ENCODE results near the gene MOCOS. TPM values are rescaled to one million over a fixed set of nuclear protein-coding genes. Genes with fewer than 3 reads are reported as not detected.
"Not testable (repeated sequence)": the region's sequence is repeated elsewhere in the genome, so short reads cannot be mapped to it uniquely, and the experiment has no call there.

Gene MOCOS
- total RNA-seq, 4 donors from 2014 or later: 1.1 to 6.2 (median 4.1) TPM

- no peak for DNase-seq (ENCODE audit: low spot score in 2 of 2)
- intact Hi-C loops (cut with DNase I; ENCODE audit: low total_unique reads): no loop called here
- no peak overlapping the region for H3K4me3 ChIP-seq (ENCODE audit: low read depth, poor library complexity, severe bottlenecking)
- TF ChIP-seq, protein P1, sequence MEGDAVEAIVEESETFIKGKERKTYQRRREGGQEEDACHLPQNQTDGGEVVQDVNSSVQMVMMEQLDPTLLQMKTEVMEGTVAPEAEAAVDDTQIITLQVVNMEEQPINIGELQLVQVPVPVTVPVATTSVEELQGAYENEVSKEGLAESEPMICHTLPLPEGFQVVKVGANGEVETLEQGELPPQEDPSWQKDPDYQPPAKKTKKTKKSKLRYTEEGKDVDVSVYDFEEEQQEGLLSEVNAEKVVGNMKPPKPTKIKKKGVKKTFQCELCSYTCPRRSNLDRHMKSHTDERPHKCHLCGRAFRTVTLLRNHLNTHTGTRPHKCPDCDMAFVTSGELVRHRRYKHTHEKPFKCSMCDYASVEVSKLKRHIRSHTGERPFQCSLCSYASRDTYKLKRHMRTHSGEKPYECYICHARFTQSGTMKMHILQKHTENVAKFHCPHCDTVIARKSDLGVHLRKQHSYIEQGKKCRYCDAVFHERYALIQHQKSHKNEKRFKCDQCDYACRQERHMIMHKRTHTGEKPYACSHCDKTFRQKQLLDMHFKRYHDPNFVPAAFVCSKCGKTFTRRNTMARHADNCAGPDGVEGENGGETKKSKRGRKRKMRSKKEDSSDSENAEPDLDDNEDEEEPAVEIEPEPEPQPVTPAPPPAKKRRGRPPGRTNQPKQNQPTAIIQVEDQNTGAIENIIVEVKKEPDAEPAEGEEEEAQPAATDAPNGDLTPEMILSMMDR (IDR thresholded peaks at IDR 0.05): no peak
- TF ChIP-seq POLR2A (IDR thresholded peaks at IDR 0.05): no peak
These were observed 29.9 kb upstream of the MOCOS start for GRCh38 chr18:36157441-36157840.

GRCh38 chr18:36158266-36158867 is 28.9 kb upstream of the MOCOS start:
- intact Hi-C loops (cut with DNase I; ENCODE audit: low total_unique reads): no loop called here
- 81 to 82% methylated on average over 5 of the region's 5 CpGs for WGBS, 2 donors
- DNase-seq (ENCODE audit: low spot score in 2 of 2): no peak
- H3K4me3 ChIP-seq (ENCODE audit: low read depth, poor library complexity, severe bottlenecking): no peak overlapping the region
- TF ChIP-seq POLR2A (IDR thresholded peaks at IDR 0.05): no peak
- TF ChIP-seq, protein P1 (IDR thresholded peaks at IDR 0.05): no peak

- TF ChIP-seq, protein P1 (IDR thresholded peaks at IDR 0.05): no peak
- TF ChIP-seq POLR2A (IDR thresholded peaks at IDR 0.05): no peak
- intact Hi-C loops (cut with DNase I; ENCODE audit: low total_unique reads): no loop called here
- no peak overlapping the region for H3K4me3 ChIP-seq (ENCODE audit: low read depth, poor library complexity, severe bottlenecking)
- WGBS, 2 donors: 78 to 81% methylated on average over 4 of the region's 4 CpGs
- no peak for DNase-seq (ENCODE audit: low spot score in 2 of 2)
These were observed 26.3 kb upstream of the MOCOS start for GRCh38 chr18:36160959-36161371.

DNA sequence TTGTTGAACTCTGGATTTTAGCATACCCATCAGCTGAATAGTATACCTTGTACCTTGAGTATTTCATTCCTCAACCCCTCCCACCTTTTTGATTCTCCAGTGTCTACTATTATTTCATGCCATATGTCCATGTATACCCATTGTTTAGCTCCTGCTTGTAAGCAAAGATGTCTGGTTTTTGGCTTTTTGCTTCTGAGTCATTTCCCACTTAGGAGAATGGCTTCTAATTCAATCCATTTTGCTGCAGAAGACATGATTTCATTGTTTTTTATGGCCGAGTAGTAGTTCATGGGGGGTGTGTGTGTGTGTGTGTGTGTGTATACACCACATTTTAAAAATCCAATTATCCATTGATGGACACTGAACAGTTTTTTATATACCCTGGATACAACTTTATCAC is 24.3 kb upstream of the MOCOS start:
- 78 to 90% methylated on average over 1 of the region's 1 CpG for WGBS, 2 donors
- intact Hi-C loops (cut with DNase I; ENCODE audit: low total_unique reads): no loop called here
- no peak for DNase-seq (ENCODE audit: low spot score in 2 of 2)
- H3K4me3 ChIP-seq (ENCODE audit: low read depth, poor library complexity, severe bottlenecking): no peak overlapping the region
- no peak for TF ChIP-seq POLR2A (IDR thresholded peaks at IDR 0.05)
- TF ChIP-seq, protein P1 (IDR thresholded peaks at IDR 0.05): no peak

DNA sequence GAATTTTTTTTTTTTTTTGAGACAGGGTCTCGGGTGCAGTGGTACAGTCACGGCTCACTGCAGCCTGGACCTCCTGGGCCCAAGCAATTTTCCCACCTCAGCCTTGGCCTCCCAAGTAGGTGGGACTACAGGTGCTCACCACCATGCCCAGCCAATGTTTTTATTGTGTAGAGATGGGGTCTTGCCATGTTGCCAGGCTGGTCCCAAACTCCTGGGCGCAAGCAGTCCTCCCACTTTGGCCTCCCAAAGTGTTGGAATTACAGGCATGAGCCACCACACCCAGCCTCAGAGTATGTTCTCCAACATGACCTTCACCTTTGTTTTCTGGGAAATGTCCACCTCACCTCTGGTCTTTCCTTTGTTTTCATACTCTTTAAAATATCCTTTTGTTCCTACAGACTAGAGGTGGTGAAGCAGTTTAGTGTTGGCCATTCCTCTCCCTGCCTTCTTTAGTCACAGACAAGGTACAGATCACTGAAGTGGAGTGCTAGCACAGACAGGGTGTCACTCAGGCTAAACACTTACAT is 19.5 kb upstream of the MOCOS start:
- 93 to 98% methylated on average over 3 of the region's 3 CpGs for WGBS, 2 donors
- DNase-seq (ENCODE audit: low spot score in 2 of 2): no peak
- intact Hi-C loops (cut with DNase I; ENCODE audit: low total_unique reads): no loop called here
- TF ChIP-seq, protein P1 (IDR thresholded peaks at IDR 0.05): no peak
- no peak for TF ChIP-seq POLR2A (IDR thresholded peaks at IDR 0.05)
- H3K4me3 ChIP-seq (ENCODE audit: low read depth, poor library complexity, severe bottlenecking): no peak overlapping the region

DNA sequence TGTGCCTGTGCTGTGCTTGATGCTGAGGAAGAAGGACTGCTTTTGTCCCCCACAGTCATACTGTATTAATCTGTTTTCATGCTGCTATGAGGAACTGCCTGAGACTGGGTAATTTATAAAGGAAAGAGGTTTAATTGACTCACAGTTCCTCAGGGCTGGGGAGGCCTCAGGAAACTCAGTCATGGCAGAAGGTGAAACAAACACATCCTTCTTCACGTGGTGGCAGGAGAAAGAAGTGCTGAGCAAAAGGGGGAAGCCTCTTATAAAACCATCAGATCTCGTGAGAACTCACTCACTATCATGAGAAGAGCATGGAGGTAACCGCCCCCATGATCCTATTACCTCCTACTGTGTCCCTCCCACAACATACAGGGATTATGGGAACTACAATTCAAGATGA is 19.0 kb upstream of the MOCOS start:
- DNase-seq (ENCODE audit: low spot score in 2 of 2); H3K4me3 ChIP-seq (ENCODE audit: low read depth, poor library complexity, severe bottlenecking); intact Hi-C loops (cut with DNase I; ENCODE audit: low total_unique reads): not testable (repeated sequence)
- 83 to 90% methylated on average over 3 of the region's 3 CpGs for WGBS, 2 donors
